HG02938 (cell line): Measurements from ENCODE around the gene TTC34.

Experiments
- ATAC-seq: cut with Tn5 transposase; IDR thresholded peaks from one replicate; pipeline ENCODE4 v1.9.1; 2021; ENCODE audit warnings: mild to moderate bottlenecking, moderate library complexity; ENCODE audit not compliant: unreplicated experiment

The TTC34 gene

DNA sequence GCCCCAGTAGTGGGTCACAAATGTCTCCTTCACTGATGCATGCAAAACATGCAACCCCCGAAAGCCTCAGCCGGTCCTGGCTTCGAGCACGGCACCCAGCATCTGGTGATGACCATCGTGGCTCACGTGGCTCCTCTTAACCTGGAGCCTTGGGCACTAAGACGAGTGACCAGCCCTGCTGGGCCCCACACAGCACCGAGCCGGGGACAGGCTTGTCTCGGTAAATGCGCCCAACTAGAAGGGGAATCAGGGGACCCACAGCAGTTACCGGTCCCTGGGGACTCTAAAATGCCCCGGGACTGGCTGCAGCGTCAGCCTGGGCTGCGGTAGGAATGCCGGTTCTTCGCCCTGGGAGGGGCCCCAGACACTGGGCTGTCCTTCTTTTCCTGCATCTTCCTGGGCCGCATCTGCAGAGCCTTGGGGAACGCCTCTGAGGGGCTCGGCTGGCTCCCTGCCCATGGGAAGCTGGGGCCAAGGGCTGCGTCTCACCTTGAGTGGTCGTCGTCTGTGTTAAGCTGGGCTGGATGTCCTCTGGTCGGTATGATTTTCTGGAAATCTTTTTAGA lies 13.1 kb upstream of the TTC34 start:
- ATAC-seq = no peak

DNA sequence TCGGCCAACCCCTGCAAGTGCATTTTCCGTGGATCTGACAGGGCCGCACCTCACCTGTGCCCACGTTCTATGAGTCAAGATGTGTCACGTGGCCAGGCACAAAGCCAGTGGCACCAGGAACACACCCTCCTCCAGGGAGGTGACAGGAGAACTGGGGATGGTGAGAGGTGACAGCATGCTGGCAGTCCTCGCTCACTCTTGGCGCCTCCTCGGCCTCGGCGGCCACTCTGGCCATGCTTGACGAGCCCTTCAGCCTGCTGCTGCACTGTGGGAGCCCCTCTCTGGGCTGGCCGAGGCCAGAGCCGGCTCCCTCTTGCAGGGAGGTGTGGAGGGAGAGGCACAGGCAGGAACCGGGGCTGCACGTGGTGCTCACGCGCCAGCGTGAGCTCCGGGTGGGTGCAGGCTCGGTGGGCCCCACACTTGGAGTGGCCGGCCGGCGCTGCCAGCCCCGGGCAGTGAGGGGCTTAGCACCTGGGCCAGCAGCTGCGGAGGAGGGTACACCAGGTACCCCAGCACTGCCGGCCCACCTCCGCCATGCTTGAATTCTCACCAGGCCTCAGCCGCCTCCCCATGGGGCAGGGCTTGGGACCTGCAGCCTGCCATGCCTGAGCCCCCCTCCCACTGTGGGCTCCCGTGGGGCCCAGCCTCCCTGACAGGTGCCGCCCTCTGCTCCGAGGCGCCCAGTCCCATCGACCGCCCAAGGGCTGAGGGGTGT lies 11.6 kb upstream of the TTC34 start:
- no peak for ATAC-seq

DNA sequence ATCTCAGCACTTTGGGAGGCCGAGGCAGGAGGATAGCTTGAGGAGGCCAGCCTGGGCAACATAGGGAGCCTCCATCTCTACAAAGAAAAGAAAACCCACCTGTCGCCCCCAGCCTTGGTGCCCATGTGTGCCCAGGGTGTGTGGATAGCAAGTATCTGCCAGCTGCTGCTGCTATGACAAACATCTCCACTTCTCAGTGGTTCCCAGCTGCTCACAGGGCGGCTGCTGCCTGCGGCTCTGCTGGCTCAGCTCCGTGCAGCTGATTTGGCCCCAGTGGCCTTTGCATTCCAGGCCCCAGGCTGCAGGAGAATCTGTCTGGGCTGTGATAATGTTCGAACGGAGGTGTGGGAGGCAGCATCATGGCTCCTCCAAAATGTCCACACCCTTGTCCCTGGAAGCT lies 10.6 kb upstream of the TTC34 start:
- no peak for ATAC-seq

DNA sequence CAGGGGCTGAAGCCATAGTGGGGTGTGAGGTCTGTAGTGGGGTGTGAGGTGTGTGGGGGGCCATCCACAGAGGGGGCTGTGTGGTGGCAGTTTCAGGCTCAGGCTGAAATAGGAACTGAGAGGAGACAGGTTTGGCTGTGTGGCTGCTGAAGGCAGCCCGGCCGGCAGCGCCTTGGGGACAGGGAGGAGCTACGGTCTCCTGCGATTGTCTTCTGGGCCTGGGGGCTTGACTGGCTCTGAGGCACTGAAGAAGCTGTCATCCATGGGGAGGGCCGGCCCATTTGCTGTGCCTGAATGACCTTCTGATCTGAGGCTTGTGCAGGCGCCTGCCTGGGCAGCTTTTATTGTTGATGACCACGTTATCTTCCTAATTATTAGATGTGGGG lies 10.0 kb upstream of the TTC34 start:
- ATAC-seq = no peak

DNA sequence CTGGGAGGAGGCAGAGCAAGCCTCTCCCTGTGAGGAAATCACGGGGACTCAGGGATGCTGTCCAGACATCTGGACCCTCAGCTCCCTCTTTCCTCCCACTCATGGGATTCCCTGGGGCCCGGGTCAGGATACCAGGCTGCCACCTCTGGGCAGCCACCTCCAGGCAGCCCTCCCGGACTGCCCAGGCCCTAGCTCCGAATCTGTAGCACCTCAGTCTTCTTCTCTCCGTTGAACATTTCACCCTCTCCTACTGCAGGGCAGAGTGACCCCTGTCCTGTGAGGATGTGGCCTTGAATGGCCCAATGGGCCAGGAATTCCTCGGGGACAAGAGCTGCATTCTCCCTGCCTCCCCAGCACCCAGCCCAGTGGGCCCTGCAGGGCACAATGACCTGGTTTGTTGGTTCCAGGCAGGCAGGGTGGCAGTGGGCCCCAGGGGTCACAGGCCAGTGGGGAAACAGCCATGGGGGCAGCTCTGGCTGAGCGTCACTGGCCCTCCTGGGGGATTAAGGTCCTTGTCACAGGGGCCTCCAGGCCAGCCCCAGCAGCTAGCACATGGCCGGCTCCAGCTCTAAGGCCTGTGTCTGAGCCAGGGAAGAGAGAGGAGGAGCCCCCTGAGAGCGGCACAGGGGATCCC lies 9.5 kb upstream of the TTC34 start:
- no peak for ATAC-seq

DNA sequence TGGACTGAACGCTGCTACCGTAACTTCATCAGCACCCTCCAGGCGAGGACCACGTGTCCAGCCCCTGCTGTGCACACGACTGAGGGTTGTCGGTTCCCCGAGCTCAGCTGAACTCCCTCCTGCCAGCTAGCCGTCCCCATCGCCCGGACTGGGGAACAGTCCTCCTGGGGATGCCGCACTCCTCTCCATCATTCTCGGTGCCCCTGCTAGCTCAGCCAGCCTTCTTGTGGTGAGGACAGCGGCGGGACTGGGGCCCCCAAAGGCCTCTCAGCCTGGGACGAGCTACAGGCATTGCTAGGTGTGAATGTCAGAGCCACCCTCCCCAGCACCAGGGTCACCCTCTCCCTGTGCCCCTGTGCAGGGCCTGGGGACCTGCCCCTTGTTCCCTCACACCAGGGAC lies 8.8 kb upstream of the TTC34 start:
- no peak for ATAC-seq

- ATAC-seq = no peak
Measured at GRCh38 chr1:2809656-2810055, 8.2 kb upstream of the TTC34 start.

DNA sequence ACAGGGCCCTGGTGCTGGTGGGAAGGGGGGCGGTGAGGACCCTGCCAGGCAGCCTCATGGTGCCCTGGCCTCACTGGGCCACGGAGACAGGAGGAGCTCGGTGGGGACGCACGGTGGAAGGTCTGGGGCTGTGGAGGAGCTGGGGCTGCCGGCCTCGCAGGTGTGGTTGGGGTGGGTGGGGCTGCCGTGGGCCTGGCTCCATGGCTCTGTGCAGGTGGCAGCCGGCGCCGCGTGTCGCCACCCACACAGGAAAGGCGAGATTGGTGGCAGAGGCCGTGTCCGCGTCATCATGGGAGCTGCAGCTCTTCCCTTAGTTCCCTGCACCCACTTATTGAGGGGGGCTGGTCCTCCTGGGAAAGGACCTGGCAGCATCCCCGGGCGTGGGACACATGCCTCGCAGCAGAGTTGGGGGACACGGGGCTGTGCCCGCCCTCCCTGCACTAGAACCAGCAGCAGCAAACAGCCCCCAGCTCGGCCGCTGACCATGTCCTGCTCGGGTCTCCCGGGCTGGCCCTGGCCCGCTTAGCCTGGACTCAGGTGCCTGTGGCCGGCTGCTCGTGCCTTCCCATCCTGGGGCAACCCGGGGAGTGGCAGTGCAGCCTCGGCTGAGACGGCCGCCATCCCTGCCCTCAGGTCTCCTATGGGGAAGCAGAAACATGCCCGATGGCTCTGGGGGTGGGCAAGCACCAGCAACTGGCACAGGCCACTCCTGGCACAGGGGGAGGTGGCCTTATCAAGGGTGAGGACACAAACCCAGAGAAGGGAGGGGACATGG lies 7.5 kb upstream of the TTC34 start:
- no peak for ATAC-seq

GRCh38 chr1:2808386-2808705 lies 6.9 kb upstream of the TTC34 start:
- no peak for ATAC-seq

GRCh38 chr1:2807678-2808385 lies 6.3 kb upstream of the TTC34 start:
- ATAC-seq = no peak

- ATAC-seq = no peak
Measured at GRCh38 chr1:2807036-2807435, 5.5 kb upstream of the TTC34 start.

GRCh38 chr1:2806591-2806990 lies 5.1 kb upstream of the TTC34 start:
- ATAC-seq = no peak

DNA sequence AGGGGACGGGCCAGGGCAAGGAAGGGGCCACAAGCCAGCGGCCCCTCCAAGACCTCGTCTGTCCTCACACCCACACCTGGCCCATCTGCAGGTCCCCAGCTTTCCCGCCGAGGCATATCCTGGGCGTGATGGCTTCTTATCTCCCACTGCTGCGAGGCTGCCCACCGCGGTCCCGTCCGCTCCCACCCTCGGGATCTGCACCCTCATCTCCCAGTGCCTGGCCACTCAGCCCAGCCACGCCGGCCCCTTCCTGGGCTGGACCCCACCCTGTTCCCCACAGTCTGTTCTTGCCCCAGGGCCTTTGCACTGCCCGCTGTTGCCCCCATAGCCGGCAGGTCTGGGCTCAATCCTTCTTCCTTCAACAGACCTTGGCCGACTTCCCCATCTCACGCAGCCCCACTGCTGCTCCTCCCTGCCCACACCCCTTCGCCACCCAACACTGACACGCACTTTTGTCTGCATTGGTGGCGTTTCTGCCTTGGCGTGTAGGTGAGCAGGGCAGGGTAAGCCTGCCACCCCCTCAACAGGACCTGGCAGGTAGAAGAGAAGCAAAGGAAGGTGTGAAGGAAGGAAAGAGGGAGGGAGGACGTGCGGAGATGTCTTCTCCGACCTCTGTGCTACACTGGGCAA lies 4.4 kb upstream of the TTC34 start:
- no peak for ATAC-seq

DNA sequence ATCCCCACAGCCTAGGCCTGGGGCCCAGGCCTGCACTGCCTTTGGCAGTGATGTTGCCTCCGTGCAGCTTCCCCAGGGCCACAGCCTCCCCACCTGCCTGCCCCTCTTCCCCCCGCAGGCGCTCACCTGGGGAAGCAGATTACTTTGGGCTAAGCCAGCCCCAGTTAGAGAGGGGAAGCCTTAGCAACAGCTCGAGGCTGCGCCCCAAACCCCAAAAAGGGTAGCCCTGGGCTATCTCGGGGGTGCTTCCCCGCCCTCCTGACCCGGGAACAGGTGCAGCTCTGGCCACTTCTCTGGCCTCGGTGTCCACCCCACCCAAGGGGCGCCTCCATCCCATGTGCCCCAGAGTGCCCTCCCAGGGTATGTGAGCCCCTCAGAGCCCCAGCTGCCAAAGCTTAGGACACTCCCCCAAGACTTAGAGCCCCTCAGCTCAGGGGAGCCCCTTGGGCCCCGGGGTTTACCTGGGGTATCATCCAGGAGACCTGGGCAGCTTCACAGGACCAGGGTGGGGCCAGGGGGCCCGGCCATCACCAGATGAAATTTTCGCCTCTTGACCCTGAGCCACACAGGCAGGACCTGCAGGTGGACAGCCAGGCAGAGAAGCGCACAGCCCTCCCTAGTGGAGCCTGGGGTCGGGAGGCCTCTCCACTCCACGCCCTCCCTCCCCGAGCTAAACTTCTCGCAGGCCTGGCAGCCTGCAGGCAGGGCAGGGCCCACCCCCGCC lies 3.3 kb upstream of the TTC34 start:
- no peak for ATAC-seq

- ATAC-seq = no peak
Measured at GRCh38 chr1:2803931-2804627, 2.6 kb upstream of the TTC34 start.

GRCh38 chr1:2803086-2803930 lies 1.8 kb upstream of the TTC34 start:
- ATAC-seq = no peak

GRCh38 chr1:2802421-2802961 lies 998 bp upstream of the TTC34 start:
- no peak for ATAC-seq

- ATAC-seq = no peak
Measured at GRCh38 chr1:2801046-2801445, 447 bp downstream of the TTC34 start.
